Measurements from ENCODE around the gene CD247.

DNA sequence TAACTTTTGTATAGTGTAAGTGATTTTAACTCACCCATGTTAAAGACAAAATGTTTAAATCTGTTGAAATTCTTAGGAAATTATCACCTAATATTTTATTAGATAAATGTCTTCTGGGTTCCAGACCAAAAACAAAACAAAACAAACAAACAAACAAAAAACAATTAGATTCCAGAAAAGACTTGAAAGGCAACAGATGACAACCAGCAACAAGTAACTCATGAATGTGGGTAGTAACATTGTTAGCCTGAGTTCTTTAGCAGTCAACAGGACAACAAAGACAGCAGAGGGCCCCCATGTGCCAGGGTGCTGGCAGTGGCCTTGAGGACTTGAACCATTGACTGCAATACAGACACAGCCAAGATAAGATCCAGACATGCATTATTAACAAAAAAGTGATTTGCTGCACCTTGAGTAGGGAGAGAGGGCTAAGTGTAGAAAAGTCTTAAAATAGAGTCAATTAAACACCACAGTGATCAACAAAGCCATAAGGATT is 2.4 kb upstream of the CD247 start:
- TF ChIP-seq EZH2 (IDR thresholded peaks at IDR 0.05; ENCODE audit: insufficient read depth, poor library complexity, severe bottlenecking) (no peak), EZH2phosphoT487 (IDR thresholded peaks at IDR 0.05; ENCODE audit: insufficient read depth, low read depth) (no peak)

All from GM23248 (cell line).